Ishikawa (cell line): Measurements from ENCODE around the gene HOXC11.

Source experiments
- CEBPB ChIP-seq: IDR thresholded peaks from 2 replicates; pipeline ENCODE4 v1.6.1; 2012
- CREB1 ChIP-seq: IDR thresholded peaks from 2 replicates; pipeline ENCODE4 v1.6.1; 2012; ENCODE audit warnings: low read depth
- EGR1 ChIP-seq: IDR thresholded peaks from 2 replicates; pipeline ENCODE4 v1.6.1; 2012
- EP300 ChIP-seq: IDR thresholded peaks from 2 replicates; pipeline ENCODE4 v1.6.1; 2012; ENCODE audit warnings: borderline replicate concordance
- FOXM1 ChIP-seq: IDR thresholded peaks from 2 replicates; pipeline ENCODE4 v1.6.1; 2012; ENCODE audit warnings: low read depth, borderline replicate concordance
- MAX ChIP-seq: IDR thresholded peaks from 2 replicates; pipeline ENCODE4 v1.6.1; 2012
- NFIC ChIP-seq: IDR thresholded peaks from 2 replicates; pipeline ENCODE4 v1.6.1; 2012
- RAD21 ChIP-seq: IDR thresholded peaks from 2 replicates; pipeline ENCODE4 v1.6.1; 2012; ENCODE audit warnings: low read depth
- REST ChIP-seq: IDR thresholded peaks from 2 replicates; pipeline ENCODE4 v1.6.1; 2012; ENCODE audit warnings: low read depth, mild to moderate bottlenecking
- TAF1 ChIP-seq: IDR thresholded peaks from 2 replicates; pipeline ENCODE4 v1.6.1; 2012; ENCODE audit warnings: low read depth, mild to moderate bottlenecking
- TCF12 ChIP-seq: IDR thresholded peaks from 2 replicates; pipeline ENCODE4 v1.6.1; 2012; ENCODE audit warnings: low read depth
- TEAD4 ChIP-seq: IDR thresholded peaks from 2 replicates; pipeline ENCODE4 v1.6.1; 2012
- USF1 ChIP-seq: IDR thresholded peaks from 2 replicates; pipeline ENCODE4 v1.6.1; 2012
- YY1 ChIP-seq: IDR thresholded peaks from 2 replicates; pipeline ENCODE4 v1.6.1; 2012; ENCODE audit warnings: low read depth
- ZBTB7A ChIP-seq: IDR thresholded peaks from 2 replicates; pipeline ENCODE4 v1.6.1; 2012; ENCODE audit warnings: low read depth

Gene HOXC11

GRCh38 chr12:53964315-53964713, 8.6 kb upstream of the HOXC11 start:
- no peak for TF ChIP-seq ZBTB7A
- no peak for TF ChIP-seq NFIC
- TF ChIP-seq EP300, result no peak

GRCh38 chr12:53965281-53966084, 7.4 kb upstream of the HOXC11 start:
- TF ChIP-seq MAX (no peak), FOXM1 (no peak), CEBPB (no peak), ZBTB7A (no peak), REST (no peak), EP300 (no peak)

GRCh38 chr12:53966085-53966384, 6.9 kb upstream of the HOXC11 start:
- TF ChIP-seq TCF12 (no peak), CREB1 (no peak), USF1 (no peak), NFIC (no peak), FOXM1 (no peak), YY1 (no peak), CEBPB (no peak), REST (no peak), RAD21 (no peak), ZBTB7A (no peak), EGR1 (no peak), TAF1 (no peak), EP300 (no peak)

GRCh38 chr12:53966385-53967133, 6.4 kb upstream of the HOXC11 start:
- TF ChIP-seq REST (no peak), FOXM1 (no peak), YY1 (no peak), ZBTB7A (no peak), RAD21 (no peak), TAF1 (no peak), NFIC (no peak), MAX (no peak), CREB1 (no peak), TEAD4 (no peak), CEBPB (no peak)

- no peak for TF ChIP-seq EP300
- no peak for TF ChIP-seq ZBTB7A
- TF ChIP-seq TEAD4, result no peak
- no peak for TF ChIP-seq NFIC
- no peak for TF ChIP-seq CREB1
- TF ChIP-seq TAF1, result no peak
These were observed 5.5 kb upstream of the HOXC11 start for GRCh38 chr12:53967421-53967925.
